Hepatocyte (in vitro differentiated cells): ENCODE measurements around the gene SLC6A7.
A peak's percentile ranks its signal among the peaks of the same experiment; 100 is the strongest.

Source experiments
- CTCF ChIP-seq: fragments of 200-600 bp; sonication (generic); IDR thresholded peaks from 2 replicates; pipeline ENCODE4 v1.5.1; 2016; ENCODE audit warnings: antibody characterized with exemption, mild to moderate bottlenecking; ENCODE audit not compliant: poor library complexity
- EZH2 ChIP-seq: fragments of 200-600 bp; sonication (generic); IDR thresholded peaks from 2 replicates; pipeline ENCODE4 v1.6.1; 2016; ENCODE audit warnings: antibody characterized with exemption, mild to moderate bottlenecking, borderline replicate concordance
- EZH2phosphoT487 ChIP-seq: fragments of 200-600 bp; sonication (generic); IDR thresholded peaks from one replicate; pipeline ENCODE4 v1.6.1; 2018; ENCODE audit warnings: antibody characterized with exemption, mild to moderate bottlenecking, low read depth, moderate library complexity; ENCODE audit not compliant: unreplicated experiment, severe bottlenecking

- TF ChIP-seq CTCF = peak; percentile 17
- TF ChIP-seq EZH2phosphoT487 = no peak
- no peak for TF ChIP-seq EZH2
Measured at GRCh38 chr5:150167908-150168307, 22.0 kb upstream of the SLC6A7 start.
